Erythroblast (primary cell): ENCODE measurements around the gene SBNO2.

Experiments used
- DNase-seq, 2 experiments: peaks; one replicate each; lab custom pipeline; 2025; lab: John Stamatoyannopoulos, UW
- GATA1 ChIP-seq: IDR thresholded peaks from 2 replicates; pipeline ENCODE4 v1.6.1; 2011; ENCODE audit warnings: low read depth, mild to moderate bottlenecking, control low read depth, low read length, moderate library complexity
- POLR2A ChIP-seq: IDR thresholded peaks from 2 replicates; pipeline ENCODE4 v1.6.1; 2011; ENCODE audit warnings: mild to moderate bottlenecking, low read length

The SBNO2 gene

GRCh38 chr19:1093811-1094553, 80.1 kb downstream of the SBNO2 start:
- TF ChIP-seq GATA1 (no peak), POLR2A (no peak)
- DNase-seq: peak in 1 of 2 experiments; percentile 52

GRCh38 chr19:1093330-1093729, 80.7 kb downstream of the SBNO2 start:
- no peak for TF ChIP-seq POLR2A
- no peak for TF ChIP-seq GATA1
- DNase-seq: no peak

GRCh38 chr19:1091544-1092175, 82.4 kb downstream of the SBNO2 start:
- no peak for DNase-seq
- no peak for TF ChIP-seq GATA1
- no peak for TF ChIP-seq POLR2A

- no peak for DNase-seq
- TF ChIP-seq GATA1 (no peak), POLR2A (no peak)
Measured at GRCh38 chr19:1090731-1091543, 83.1 kb downstream of the SBNO2 start.

GRCh38 chr19:1089891-1090290, 84.2 kb downstream of the SBNO2 start:
- no peak for DNase-seq

GRCh38 chr19:1089126-1089771, 84.8 kb downstream of the SBNO2 start:
- no peak for TF ChIP-seq POLR2A
- no peak for TF ChIP-seq GATA1
- no peak for DNase-seq

More at GRCh38 chr19:1089891-1090290, 84.2 kb downstream of the SBNO2 start:
- TF ChIP-seq GATA1: no peak

GRCh38 chr19:1088416-1089010, 85.6 kb downstream of the SBNO2 start:
- no peak for DNase-seq
- peak; percentile 13 for TF ChIP-seq POLR2A
- no peak for TF ChIP-seq GATA1

- DNase-seq: no peak
- TF ChIP-seq POLR2A (no peak), GATA1 (no peak)
Measured at GRCh38 chr19:1087813-1088415, 86.2 kb downstream of the SBNO2 start.

GRCh38 chr19:1086613-1087012, 87.5 kb downstream of the SBNO2 start:
- no peak for TF ChIP-seq POLR2A
- no peak for TF ChIP-seq GATA1
- no peak for DNase-seq

- DNase-seq: no peak
- no peak for TF ChIP-seq GATA1
- peak; percentile 7 for TF ChIP-seq POLR2A
Measured at GRCh38 chr19:1085676-1086442, 88.2 kb downstream of the SBNO2 start.

GRCh38 chr19:1085053-1085658, 88.9 kb downstream of the SBNO2 start:
- TF ChIP-seq GATA1 (no peak), POLR2A (peak; percentile 28)
- no peak for DNase-seq
